HG02943 (cell line): ENCODE results near the gene RELL2.

Experiments used
- ATAC-seq: cut with Tn5 transposase; IDR thresholded peaks from one replicate; pipeline ENCODE4 v1.9.1; 2021; ENCODE audit warnings: mild to moderate bottlenecking, low read depth, moderate library complexity; ENCODE audit not compliant: unreplicated experiment

Gene RELL2

DNA sequence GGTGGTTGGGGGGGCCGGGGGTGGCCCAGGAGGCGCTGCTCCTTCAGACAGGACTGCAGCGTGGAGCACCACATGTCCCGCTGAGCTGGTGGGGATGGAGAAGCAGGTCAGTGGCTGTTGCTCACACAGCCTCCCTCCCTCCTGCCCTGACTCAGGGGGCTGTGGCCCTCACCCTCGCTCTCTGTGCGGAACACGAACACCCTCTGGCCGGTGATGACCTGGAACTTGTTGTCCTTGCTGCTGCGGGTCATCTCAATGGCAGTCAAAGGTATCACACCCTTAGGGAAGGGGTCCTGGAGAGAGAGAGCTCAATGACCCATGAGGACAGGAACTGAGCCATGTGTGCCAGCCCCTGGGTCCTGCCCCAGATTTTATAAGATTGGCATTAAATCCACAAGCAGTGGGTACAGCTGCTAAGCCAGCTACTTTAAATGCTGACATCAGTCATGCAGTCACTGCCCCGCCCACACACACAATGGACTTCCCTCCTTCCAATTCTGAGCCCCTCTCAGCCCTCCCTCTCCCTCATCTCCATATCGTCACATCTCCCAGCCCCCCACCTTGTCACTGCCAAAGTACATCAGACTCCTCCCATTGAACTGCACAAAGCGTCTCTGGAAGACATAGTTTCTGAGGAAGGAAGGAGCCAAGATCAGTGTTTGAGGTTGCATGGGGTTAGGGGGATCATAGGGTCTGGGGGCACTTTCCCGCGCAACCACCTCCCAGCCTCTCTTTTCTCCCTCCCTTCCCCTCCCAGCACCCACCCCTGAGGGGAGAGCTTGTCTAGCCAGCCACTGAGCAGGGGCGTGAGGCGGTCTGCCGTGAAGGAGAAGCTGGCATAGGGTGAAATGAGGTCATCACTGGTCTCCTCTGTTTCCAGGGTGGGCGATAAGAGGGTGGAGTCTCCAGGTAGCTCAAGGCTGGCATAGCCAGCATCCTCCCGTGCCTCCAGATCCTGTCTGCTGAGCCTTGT, 36.3 kb downstream of the RELL2 start:
- ATAC-seq: no peak

- no peak for ATAC-seq
Measured at GRCh38 chr5:141674747-141675146, 38.0 kb downstream of the RELL2 start.

- no peak for ATAC-seq
Measured at GRCh38 chr5:141675672-141676071, 38.9 kb downstream of the RELL2 start.

GRCh38 chr5:141677415-141677814, 40.6 kb downstream of the RELL2 start:
- no peak for ATAC-seq

GRCh38 chr5:141680178-141680577, 43.4 kb downstream of the RELL2 start:
- ATAC-seq: no peak

DNA sequence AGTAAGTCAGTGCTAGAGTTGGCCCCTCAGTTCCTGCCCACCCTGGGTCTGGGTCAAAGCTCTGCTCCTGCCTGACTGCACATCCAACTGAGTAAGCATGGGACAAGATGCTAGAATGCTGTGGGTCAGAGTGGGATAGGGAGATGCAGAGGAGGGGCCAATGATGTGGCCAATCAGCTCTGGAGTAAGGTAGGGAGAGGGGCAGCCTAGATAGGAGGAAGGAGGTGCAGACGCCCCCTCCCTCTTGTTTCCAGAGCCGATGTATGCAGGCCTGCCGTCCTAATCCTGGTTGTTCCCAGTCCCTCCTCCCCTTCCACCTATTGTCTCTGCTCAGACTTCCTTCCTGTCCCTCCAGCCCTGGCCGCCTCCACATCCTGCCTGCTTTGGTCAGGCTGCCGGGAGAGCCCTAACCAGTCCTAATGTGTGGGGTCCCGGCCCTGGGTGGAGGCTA, 44.0 kb downstream of the RELL2 start:
- no peak for ATAC-seq

GRCh38 chr5:141681295-141681694, 44.5 kb downstream of the RELL2 start:
- no peak for ATAC-seq

- no peak for ATAC-seq
Measured at GRCh38 chr5:141681695-141682641, 45.2 kb downstream of the RELL2 start, which contains the start of gene ARAP3. ARAP3 (minus strand) TSS chr5:141682230; CDS start chr5:141680486, 1,744 bp downstream.

- ATAC-seq: no peak
Measured at GRCh38 chr5:141683596-141684141, 46.9 kb downstream of the RELL2 start.

DNA sequence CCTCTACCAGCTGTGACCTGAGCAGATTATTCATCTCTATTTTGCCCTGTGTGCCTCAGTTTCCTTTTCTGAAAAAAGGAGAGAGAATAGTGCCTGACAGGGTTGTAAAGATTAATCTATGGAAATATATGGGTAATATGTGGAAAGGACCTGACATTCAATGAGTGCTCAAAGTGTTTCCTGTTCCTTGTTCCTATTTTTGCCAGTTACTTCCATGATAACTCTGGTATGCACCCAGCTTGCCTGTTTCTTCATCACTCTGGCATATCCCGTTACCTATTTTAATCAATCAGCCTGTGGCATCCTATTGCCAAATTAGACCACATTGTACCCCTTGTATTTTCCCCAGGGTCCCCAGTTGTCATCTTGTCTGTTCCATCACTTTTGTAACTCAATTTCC, 48.8 kb downstream of the RELL2 start:
- no peak for ATAC-seq

DNA sequence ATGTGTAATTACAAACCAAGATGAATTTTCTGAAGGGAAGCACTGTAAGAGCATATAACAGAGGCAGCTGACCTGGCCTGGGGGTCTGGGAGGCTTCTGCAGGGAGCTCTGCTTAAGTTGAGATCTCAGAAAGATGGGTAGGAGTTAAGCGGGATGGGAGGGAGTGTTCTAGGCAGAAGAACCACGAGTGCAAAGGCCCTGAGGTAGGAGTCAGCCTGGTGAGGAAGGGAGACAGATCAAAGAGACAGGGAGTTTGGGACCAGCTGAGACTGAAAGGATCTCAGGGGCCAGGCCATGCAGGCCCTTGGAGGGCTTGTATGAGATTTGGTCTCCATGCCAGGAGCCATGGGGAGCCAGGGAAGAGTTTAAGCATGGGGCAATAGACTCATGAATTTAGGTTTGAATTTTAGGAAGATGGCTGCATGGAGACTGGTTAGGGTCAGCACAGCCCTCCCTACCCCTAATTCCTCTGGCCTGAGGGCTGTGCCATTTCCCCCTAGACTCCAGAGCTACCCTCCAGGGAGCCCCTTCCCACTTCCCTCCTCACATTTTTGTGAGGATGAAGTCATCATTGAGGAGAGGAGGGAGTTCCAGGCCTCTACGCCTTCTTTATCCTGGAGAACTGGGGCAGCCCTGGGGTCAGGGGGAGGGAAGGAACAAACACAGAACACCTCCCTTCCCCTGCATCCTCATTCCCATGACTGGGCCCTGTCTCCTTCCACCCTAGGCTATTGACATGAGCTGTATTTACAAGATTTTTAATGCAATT, 50.0 kb downstream of the RELL2 start:
- no peak for ATAC-seq
